ENCODE data around the gene DMXL2.
"Not testable (repeated sequence)": the region's sequence is repeated elsewhere in the genome, so short reads cannot be mapped to it uniquely, and the experiment has no call there.

DMXL2 gene

DNA sequence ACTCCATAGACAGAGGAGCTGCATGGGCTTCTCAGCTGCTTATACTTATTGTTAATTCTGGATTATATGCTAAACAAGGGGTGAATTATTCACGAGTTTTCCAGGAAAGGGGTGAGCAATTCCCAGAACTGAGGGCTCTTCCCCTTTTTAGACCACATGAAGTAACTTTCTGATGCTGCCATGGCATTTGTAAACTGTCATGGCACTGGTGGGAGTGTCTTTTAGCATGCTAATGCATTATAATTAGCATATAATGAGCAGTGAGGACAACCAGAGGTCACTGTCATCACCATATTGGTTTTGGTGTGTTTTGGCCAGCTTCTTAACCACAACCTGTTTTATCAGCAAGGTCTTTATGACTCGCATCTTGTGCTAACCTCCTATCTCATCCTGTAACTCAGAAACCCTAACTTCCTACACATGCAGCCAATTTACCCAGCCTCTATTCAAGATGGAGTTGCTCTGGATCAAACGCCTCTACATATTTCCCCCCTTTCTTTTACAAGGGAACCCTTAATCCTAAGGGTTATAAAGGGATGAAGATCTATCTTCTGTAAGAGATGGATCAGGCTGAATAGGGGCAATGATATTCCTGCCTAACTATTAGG, 12.1 kb upstream of the DMXL2 start:
- no peak for DNase-seq
- in situ Hi-C loops (cut with HindIII; ENCODE audit: low pct_ligation_motif_present, low pct_unique_long_range_greater_than_20kb, low sequenced_read_pairs): no loop called here

DNA sequence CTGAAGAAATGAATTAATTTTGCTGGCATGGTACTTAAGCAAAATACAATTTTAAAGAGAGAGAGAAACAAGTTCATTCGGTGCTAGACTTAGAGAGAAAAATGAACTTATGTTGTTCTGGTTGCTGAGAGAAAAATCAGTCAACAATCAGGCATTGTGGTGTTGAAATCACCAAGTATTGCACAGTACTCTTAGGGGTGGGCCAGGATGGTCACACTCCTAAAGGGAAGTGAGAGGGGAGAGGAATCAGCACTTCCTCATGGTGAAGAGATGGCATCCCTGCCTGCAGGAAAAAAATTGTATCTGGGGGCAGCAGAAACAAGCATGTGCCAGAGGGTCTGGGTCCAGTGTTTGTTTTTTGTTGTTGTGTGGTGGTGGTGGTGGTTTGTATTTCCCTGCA, 7.0 kb upstream of the DMXL2 start:
- DNase-seq: no peak
- in situ Hi-C loops (cut with HindIII; ENCODE audit: low pct_ligation_motif_present, low pct_unique_long_range_greater_than_20kb, low sequenced_read_pairs): no loop called here

- in situ Hi-C loops (cut with HindIII; ENCODE audit: low pct_ligation_motif_present, low pct_unique_long_range_greater_than_20kb, low sequenced_read_pairs): no loop called here
- no peak for DNase-seq
Measured at GRCh38 chr15:51625236-51625635, 2.7 kb upstream of the DMXL2 start.

DNA sequence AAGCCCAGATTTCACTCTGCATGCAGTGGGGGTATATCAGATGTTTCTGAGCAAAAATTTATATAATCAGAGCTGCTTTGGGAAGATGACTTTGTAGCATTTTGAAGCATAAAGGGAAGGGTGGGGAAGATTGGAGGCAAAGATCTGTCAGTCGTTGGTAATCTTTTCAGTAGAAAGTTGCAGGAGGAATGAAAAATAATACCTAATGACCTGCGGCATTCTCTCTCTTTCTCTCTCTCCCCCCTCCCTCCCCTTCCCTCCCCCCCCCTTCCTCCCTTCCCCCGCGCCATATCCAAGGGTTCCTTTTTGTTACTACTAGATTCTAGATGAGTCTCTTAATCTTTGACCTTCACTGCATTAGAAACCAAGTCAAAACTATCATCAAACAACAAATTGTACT, 1.5 kb upstream of the DMXL2 start:
- no peak for DNase-seq
- in situ Hi-C loops (cut with HindIII; ENCODE audit: low pct_ligation_motif_present, low pct_unique_long_range_greater_than_20kb, low sequenced_read_pairs): no loop called here

GRCh38 chr15:51623386-51623938, 891 bp upstream of the DMXL2 start:
- in situ Hi-C loops (cut with HindIII; ENCODE audit: low pct_ligation_motif_present, low pct_unique_long_range_greater_than_20kb, low sequenced_read_pairs): no loop called here
- no peak for DNase-seq

DNA sequence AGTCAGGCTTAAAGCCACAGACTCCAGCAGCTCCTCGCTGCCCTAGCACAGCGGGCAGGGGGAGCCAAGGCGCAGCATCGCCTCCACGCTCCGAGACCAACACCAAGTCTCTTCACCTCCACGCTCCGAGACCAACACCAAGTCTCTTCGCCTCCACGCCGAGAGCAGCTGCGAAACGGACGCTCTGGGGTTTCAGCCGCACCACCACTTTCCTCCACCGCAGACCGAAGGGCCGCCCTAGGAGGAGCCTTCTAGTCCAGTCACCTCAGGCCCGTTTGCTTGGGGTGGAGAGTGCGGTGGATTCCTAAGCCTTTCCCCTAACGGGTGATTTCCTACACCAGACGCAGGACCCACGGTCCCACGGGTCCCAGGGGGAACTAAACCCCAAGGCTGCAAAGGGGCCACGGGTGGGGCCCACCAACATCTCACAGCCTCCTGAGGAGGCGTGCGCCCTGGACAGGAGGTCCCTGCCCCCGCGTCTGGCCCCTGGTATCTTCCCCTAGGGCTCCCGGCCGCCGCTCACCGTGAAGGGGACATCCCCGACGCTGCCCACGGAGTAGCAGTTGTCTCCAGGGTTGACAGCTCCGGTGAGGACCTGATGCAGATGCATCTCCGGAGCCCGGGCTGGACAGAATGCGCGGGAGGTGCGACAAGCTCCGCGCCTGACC, 501 bp downstream of the DMXL2 start:
- peak; percentile 61 for DNase-seq
- in situ Hi-C loops (cut with HindIII; ENCODE audit: low pct_ligation_motif_present, low pct_unique_long_range_greater_than_20kb, low sequenced_read_pairs): no loop called here

DNA sequence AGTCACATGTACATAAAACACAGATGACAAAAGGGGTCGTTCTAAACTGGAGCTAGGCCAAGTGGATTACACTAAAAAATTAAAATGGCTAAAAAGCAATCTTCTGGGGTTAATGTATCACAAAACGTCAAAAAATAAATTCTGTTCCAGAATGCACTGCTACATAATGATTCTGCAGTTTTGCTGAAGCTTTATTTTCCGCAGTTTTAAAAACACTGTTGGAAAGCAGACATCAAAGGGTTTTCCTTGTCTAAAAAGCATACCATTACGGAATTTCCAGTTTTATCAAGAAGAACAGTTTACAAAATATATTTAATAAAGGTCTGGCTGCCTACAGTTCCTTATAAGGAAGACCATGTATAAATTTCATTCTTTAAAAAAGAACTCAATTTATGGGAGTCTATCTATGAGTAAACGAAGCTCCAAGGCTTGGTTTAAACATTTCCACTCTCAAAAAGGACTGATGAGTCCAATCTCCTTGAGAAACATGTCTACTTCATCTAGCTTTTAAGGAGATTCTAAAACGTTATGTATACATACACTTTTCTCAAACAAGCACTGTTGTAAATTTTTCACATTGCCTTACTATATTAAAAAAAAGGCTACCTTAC, 1.3 kb downstream of the DMXL2 start:
- in situ Hi-C loops (cut with HindIII; ENCODE audit: low pct_ligation_motif_present, low pct_unique_long_range_greater_than_20kb, low sequenced_read_pairs): no loop called here
- DNase-seq: peak; percentile 10

DNA sequence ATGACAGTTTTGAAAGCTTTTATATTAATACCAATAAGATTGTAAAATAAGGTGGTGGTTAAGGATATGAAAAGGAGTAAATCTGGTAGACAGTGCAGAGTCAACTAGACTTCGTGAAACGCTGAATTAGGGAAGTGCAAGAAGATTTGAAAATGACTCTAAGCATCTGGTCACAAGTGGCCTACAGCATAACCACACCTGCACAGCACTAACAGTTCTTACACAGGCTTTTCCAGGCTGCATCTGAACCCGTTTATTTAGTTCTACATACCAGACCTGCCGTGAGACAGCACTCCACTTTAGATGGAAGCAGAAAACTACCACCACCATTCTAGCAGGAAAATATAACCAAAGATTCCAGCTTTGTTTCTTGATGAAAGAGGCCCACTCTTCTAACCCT, 1.9 kb downstream of the DMXL2 start:
- in situ Hi-C loops (cut with HindIII; ENCODE audit: low pct_ligation_motif_present, low pct_unique_long_range_greater_than_20kb, low sequenced_read_pairs): no loop called here
- no peak for DNase-seq

DNA sequence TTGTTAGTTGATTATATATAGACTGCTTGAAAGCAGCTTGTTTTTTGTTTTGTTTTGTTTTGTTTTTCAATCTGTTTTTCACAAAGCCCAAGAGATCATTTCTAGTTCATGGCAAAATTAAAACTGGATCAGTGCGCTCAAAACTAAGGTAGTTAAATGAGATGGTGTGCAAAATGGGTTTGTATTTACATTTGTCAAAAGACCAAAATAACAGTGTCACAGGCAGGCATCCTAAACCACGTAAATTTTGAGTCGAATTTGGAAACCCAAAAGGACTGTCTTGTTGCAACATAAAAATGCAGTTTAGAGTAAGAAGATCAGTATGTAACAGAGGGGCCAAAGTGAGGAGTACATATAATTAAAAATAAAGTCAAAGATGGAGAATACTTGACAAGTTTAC, 2.4 kb downstream of the DMXL2 start:
- DNase-seq: no peak
- in situ Hi-C loops (cut with HindIII; ENCODE audit: low pct_ligation_motif_present, low pct_unique_long_range_greater_than_20kb, low sequenced_read_pairs): no loop called here

GRCh38 chr15:51619331-51620035, 3.1 kb downstream of the DMXL2 start:
- DNase-seq: no peak
- in situ Hi-C loops (cut with HindIII; ENCODE audit: low pct_ligation_motif_present, low pct_unique_long_range_greater_than_20kb, low sequenced_read_pairs): no loop called here

DNA sequence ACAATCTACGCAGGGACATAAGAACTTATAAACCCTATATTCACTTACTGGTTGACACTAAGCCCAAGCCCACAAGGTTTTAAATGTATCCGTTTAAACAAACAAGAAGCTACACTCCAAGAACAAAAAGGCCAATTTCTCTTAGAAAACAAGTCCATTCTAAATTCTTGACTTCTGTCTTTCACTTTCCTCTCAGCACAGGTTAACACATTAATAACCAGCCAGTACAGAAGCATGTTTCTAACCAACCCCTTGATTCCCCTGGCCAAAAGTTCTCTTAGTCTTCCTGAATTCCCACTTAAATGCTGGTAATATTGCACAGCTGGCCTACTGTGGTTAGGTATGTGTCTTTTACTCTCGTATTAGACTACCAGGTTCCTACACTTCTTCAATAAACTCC, 4.7 kb downstream of the DMXL2 start:
- in situ Hi-C loops (cut with HindIII; ENCODE audit: low pct_ligation_motif_present, low pct_unique_long_range_greater_than_20kb, low sequenced_read_pairs): no loop called here
- no peak for DNase-seq

- in situ Hi-C loops (cut with HindIII; ENCODE audit: low pct_ligation_motif_present, low pct_unique_long_range_greater_than_20kb, low sequenced_read_pairs): no loop called here
Measured at GRCh38 chr15:51613951-51614350, 8.6 kb downstream of the DMXL2 start.

GRCh38 chr15:51612669-51613068, 9.9 kb downstream of the DMXL2 start:
- DNase-seq; in situ Hi-C loops (cut with HindIII; ENCODE audit: low pct_ligation_motif_present, low pct_unique_long_range_greater_than_20kb, low sequenced_read_pairs): not testable (repeated sequence)

More at GRCh38 chr15:51613951-51614350, 8.6 kb downstream of the DMXL2 start:
- no peak for DNase-seq

DNA sequence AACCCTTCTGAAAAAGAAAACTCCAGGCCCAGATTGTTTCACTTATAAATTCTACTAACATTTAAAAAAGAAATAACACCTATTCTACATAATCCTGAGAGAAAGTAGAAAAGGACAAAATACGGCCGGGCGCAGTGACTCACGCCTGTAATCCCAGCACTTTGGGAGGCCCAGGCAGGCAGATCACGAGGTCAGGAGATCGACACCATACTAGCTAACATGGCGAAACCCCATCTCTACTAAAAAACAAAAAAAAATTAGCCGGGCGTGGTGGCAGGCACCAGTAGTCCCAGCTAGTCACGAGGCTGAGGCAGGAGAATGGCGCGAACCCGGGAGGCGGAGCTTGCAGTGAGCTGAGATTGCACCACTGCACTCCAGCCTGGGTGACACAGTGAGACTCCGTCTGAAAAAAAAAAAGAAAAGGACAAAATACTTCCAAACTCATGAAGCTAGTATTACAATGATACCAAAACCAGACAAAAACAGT, 19.1 kb downstream of the DMXL2 start:
- DNase-seq; in situ Hi-C loops (cut with HindIII; ENCODE audit: low pct_ligation_motif_present, low pct_unique_long_range_greater_than_20kb, low sequenced_read_pairs): not testable (repeated sequence)

DNA sequence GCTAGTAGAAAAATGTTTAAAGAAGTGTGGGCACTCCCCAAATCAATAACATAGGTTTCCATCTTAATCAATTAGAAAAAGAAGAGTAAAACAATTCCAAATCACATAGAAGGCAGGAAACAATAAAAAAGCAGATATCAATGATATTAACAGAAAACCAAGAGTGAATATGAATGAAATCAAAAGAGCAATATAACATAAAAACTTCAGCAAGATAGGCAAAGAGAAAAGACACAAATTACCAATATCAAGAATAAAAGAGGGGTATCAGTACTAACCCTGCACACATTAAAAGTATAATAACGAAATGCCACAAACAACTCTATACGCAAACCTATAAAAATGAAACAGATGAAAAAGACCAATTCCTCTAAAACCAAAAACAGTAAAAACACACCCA, 19.6 kb downstream of the DMXL2 start:
- in situ Hi-C loops (cut with HindIII; ENCODE audit: low pct_ligation_motif_present, low pct_unique_long_range_greater_than_20kb, low sequenced_read_pairs): no loop called here

DNA sequence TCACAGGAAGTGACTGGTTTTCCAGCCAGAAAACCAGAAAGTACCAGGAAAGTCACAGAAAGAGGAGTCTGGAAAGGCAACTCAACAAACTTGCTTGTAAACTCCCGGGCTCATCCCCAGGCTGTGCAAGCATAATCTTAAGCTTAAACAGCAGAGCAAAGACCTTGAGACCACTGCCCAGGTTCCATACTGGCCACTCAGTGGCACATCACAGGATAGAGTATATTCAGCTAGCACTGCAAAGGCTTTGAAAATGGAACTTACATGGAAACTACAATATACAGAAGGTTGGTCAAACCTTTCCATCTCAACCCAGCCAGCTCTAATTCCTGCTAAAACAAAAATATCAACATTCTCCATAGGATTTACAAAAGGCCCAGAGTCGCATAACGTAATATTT, 20.1 kb downstream of the DMXL2 start:
- in situ Hi-C loops (cut with HindIII; ENCODE audit: low pct_ligation_motif_present, low pct_unique_long_range_greater_than_20kb, low sequenced_read_pairs): no loop called here
- no peak for DNase-seq

More for the DNA sequence above, 19.6 kb downstream of the DMXL2 start:
- no peak for DNase-seq

GRCh38 chr15:51601801-51602200, 20.8 kb downstream of the DMXL2 start:
- DNase-seq: no peak
- in situ Hi-C loops (cut with HindIII; ENCODE audit: low pct_ligation_motif_present, low pct_unique_long_range_greater_than_20kb, low sequenced_read_pairs): no loop called here

GRCh38 chr15:51600114-51600513, 22.5 kb downstream of the DMXL2 start:
- in situ Hi-C loops (cut with HindIII; ENCODE audit: low pct_ligation_motif_present, low pct_unique_long_range_greater_than_20kb, low sequenced_read_pairs): no loop called here
- DNase-seq: peak; percentile 52

All from ACHN (cell line).